DMS53 treated with DMSO at 0.1 percent for 48 hours (cell line): Measurements from ENCODE around the gene RAB4B.
"Not testable (repeated sequence)": the region's sequence is repeated elsewhere in the genome, so short reads cannot be mapped to it uniquely, and the experiment has no call there.

ENCODE experiments used
- DNase-seq: peaks from one replicate; lab custom pipeline; 2025; ENCODE audit not compliant: unreplicated experiment; lab: John Stamatoyannopoulos, UW

The RAB4B gene

GRCh38 chr19:40815223-40815622, 37.2 kb downstream of the RAB4B start:
- no peak for DNase-seq

- DNase-seq, result peak; percentile 43
Measured at GRCh38 chr19:40818480-40819399, 40.7 kb downstream of the RAB4B start.

- peak; percentile 12 for DNase-seq
Measured at GRCh38 chr19:40819479-40820234, 41.6 kb downstream of the RAB4B start.

GRCh38 chr19:40822161-40822560, 44.1 kb downstream of the RAB4B start:
- DNase-seq, result no peak

GRCh38 chr19:40822704-40823553, 44.9 kb downstream of the RAB4B start:
- DNase-seq, result not testable (repeated sequence)

GRCh38 chr19:40824916-40825315, 46.9 kb downstream of the RAB4B start:
- not testable (repeated sequence) for DNase-seq

- not testable (repeated sequence) for DNase-seq
Measured at GRCh38 chr19:40825460-40826095, 47.5 kb downstream of the RAB4B start.

GRCh38 chr19:40826312-40826698, 48.3 kb downstream of the RAB4B start:
- DNase-seq, result not testable (repeated sequence)

- not testable (repeated sequence) for DNase-seq
Measured at GRCh38 chr19:40826699-40827385, 48.8 kb downstream of the RAB4B start.

GRCh38 chr19:40827386-40828247, 49.6 kb downstream of the RAB4B start:
- no peak for DNase-seq

GRCh38 chr19:40829205-40829604, 51.2 kb downstream of the RAB4B start:
- DNase-seq, result no peak

- not testable (repeated sequence) for DNase-seq
Measured at GRCh38 chr19:40830741-40831140, 52.7 kb downstream of the RAB4B start.

- no peak for DNase-seq
Measured at GRCh38 chr19:40831502-40832430, 53.7 kb downstream of the RAB4B start.

GRCh38 chr19:40832431-40832790, 54.4 kb downstream of the RAB4B start:
- not testable (repeated sequence) for DNase-seq

GRCh38 chr19:40833728-40834533, 55.9 kb downstream of the RAB4B start:
- not testable (repeated sequence) for DNase-seq

- no peak for DNase-seq
Measured at GRCh38 chr19:40836754-40837429, 58.8 kb downstream of the RAB4B start.

GRCh38 chr19:40838477-40838876, 60.4 kb downstream of the RAB4B start:
- not testable (repeated sequence) for DNase-seq
